Measurements from ENCODE around the gene PALM3.

PALM3 gene, protein sequence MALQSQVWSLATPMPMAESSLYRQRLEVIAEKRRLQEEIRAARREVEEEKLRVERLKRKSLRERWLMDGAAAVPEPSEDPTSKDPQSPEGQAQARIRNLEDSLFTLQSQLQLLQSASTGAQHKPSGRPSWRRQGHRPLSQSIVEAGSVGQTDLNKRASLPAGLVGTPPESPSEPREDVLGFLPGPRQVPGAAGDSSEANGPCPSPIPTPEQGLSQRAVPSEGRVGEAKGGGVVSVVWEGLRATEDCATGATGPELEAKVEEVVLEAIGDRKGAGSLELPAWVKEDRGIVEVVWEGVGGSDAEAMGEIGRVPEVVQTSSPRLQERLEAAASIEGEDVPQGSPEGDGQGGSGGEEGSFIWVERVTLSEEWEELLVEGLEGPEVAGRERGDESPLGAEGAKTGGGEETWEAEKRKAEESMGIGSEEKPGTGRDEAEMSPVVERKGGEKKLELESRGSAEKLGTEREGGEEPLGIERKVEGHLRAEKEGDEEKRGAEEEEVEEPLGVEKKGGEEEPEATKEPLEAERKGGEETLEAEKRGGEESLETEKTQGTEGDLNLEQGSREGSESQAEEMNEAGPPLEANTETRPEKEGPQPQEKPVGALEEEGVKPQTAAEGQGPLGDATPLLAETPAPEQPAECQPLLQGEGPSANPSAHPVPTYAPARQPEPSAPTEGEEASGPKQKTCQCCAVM

DNA sequence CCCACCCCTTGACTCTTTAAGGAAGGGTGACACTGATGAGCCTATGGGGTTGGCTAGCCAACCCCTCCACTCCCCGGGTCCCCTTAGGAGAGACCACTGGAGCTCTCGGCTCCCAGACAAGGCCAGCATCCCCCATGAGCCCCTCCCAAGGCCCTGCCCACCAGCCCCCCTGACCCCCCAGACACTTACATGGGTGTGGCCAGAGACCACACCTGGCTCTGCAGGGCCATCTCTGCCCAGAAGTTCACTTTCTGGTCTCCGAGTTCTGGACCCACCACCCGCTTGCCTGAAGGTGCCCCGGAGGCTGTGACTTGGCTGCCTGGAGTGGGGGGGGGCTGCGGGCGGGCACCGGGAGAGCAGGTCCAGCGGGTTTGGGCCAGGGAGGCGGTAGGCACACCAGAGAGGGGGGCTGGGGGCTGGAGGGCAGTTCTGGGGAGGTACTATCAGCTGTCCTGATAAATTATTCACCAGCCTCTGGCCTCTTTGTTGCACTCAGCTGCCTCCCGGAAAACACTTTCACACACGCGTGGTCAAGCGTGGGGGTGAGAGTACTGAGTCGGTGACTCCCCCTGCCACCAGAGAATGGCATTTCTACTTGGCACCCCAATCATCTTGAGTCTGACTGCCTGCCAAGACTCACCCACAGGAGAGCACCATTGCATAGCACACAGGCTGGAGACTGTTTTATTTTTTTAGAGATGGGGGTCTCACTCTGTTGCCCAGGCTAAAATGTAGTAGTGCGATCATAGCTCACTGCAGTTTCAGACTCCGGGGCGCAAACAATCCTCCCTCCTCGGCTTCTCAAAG is at the start of gene PALM3:
PALM3 (minus strand) TSS at position 326 of the 807 bp plus-strand sequence; CDS start at position 230, 96 bp downstream.
- TF ChIP-seq, protein P1, sequence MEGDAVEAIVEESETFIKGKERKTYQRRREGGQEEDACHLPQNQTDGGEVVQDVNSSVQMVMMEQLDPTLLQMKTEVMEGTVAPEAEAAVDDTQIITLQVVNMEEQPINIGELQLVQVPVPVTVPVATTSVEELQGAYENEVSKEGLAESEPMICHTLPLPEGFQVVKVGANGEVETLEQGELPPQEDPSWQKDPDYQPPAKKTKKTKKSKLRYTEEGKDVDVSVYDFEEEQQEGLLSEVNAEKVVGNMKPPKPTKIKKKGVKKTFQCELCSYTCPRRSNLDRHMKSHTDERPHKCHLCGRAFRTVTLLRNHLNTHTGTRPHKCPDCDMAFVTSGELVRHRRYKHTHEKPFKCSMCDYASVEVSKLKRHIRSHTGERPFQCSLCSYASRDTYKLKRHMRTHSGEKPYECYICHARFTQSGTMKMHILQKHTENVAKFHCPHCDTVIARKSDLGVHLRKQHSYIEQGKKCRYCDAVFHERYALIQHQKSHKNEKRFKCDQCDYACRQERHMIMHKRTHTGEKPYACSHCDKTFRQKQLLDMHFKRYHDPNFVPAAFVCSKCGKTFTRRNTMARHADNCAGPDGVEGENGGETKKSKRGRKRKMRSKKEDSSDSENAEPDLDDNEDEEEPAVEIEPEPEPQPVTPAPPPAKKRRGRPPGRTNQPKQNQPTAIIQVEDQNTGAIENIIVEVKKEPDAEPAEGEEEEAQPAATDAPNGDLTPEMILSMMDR (IDR thresholded peaks at IDR 0.05; ENCODE audit: control extremely low read depth, extremely low read depth, low read depth, missing control alignments): no peak
- DNase-seq (ENCODE audit: extremely low spot score): no peak
- ChIA-PET POLR2A (no interaction called here), CTCF (interaction anchor here (1.3 to 12.8 kb wide), 4 partner anchors 9 to 199 kb away, joined by 3 to 169 read pairs (median 55); partner anchors contain the start of gene MISP3)

DNA sequence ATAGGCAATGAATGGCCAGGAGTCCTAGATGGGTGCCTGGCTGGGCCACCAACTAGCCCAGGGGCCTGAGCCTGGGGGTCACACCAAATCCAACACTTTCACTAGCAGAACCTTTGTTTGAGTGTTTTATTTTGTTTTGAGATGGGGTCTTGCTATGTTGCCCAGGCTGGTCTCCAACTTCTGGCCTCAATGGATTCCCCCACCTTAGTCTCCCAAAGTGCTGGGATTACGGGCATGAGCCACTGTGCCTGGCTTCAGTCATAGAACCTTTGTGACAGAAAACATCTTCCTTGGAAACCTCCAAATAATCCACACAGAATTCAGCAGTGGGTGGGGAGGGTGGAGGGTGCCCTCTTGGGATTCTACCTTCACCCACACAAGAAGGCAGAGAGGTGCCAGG is 49.6 kb upstream of the PALM3 start:
- DNase-seq (ENCODE audit: extremely low spot score): no peak
- TF ChIP-seq, protein P1 (IDR thresholded peaks at IDR 0.05; ENCODE audit: control extremely low read depth, extremely low read depth, low read depth, missing control alignments): no peak
- CTCF ChIA-PET: interaction anchor here (1.1 kb wide), 1 partner anchor 39 kb away, joined by 3 read pairs; the partner anchor contains the start of gene MISP3
- POLR2A ChIA-PET: no interaction called here

DNA sequence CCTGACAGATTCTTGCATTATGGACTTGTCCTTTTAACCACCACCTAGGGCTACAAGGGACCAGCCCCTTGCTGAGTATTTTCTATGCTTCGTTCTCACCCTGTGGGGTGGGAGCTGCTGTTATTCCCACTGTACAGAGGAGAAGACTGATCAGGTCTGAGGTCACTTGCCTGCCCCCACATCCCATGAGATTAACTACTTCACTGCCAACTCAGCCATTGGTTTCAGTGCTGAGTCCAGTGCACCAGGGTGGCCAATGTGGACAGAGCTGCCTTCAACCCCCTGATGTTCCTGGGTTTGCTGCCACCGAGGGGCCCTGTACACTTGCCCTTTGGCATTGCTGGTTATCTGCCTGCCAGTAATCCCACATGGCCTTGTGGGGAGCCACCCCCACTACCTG is 48.8 kb upstream of the PALM3 start:
- TF ChIP-seq, protein P1 (IDR thresholded peaks at IDR 0.05; ENCODE audit: control extremely low read depth, extremely low read depth, low read depth, missing control alignments): no peak
- ChIA-PET CTCF (interaction anchor here (0.8 to 1.9 kb wide), 4 partner anchors 26 to 200 kb away, joined by 3 to 5 read pairs (median 3); partner anchors contain the start of genes ASF1B and MISP3), POLR2A (no interaction called here)
- DNase-seq (ENCODE audit: extremely low spot score): no peak

- POLR2A ChIA-PET: no interaction called here
- CTCF ChIA-PET: interaction anchor here (0.6 to 10.0 kb wide), 5 partner anchors 7 to 262 kb away, joined by 3 to 48 read pairs (median 3); partner anchors contain the start of gene ASF1B
- TF ChIP-seq, protein P1 (IDR thresholded peaks at IDR 0.05; ENCODE audit: control extremely low read depth, extremely low read depth, low read depth, missing control alignments): no peak
- DNase-seq (ENCODE audit: extremely low spot score): no peak
Measured at GRCh38 chr19:14107581-14108461, 45.9 kb upstream of the PALM3 start.

DNA sequence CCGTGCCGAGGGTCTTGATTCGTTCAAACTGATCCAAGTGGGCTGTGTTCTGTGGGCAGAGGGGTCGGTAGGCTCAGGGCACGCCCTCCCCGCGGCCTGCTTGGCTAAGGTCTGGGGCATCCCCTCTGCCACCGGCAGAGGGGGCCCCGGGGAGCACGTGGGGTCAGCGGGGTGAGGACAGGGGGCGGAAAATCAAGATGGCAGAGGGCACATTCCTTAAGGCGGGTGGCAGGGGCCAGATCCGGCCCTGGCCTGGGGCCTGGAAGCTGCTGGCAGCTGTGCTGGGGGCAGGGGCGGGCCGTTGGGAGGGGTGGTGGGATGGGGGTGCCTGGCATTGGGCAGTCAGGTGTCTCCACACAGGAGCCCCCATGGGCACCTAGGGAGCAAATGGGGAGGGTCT is 45.0 kb upstream of the PALM3 start:
- CTCF ChIA-PET: interaction anchor here (1.7 to 10.0 kb wide), 2 partner anchors 8 to 30 kb away, joined by 6 to 48 read pairs; partner anchors contain the start of gene ASF1B
- TF ChIP-seq, protein P1 (IDR thresholded peaks at IDR 0.05; ENCODE audit: control extremely low read depth, extremely low read depth, low read depth, missing control alignments): no peak
- POLR2A ChIA-PET: no interaction called here
- DNase-seq (ENCODE audit: extremely low spot score): no peak
